ENCODE measurements around the gene CREBBP. TPM values are rescaled to one million over a fixed set of nuclear protein-coding genes. Genes with fewer than 3 reads are reported as not detected.

Gene CREBBP
- polyA plus RNA-seq, 1 donor (not counting 4 experiments of a cell fraction or from before 2014, with no cell fraction given), result 5.0 TPM

DNA sequence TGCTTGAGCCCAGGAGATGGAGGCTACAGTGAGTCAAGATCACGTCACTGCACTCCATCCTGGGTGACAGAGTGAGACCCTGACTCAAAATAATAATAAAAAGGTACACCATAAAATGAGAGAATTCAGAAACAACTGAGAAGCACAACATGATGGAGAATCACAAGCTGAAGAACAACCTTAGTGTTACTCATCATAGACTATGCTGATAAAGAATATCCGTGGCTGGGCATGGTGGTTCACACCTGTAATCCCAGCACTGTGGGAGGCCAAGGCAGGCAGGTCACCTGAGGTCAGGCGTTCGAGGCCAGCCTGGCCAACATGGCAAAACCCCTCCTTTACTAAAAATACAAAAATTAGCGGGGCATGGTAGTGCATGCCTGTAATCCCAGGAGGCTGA lies 16.0 kb downstream of the CREBBP start:
- TF ChIP-seq, protein P1, sequence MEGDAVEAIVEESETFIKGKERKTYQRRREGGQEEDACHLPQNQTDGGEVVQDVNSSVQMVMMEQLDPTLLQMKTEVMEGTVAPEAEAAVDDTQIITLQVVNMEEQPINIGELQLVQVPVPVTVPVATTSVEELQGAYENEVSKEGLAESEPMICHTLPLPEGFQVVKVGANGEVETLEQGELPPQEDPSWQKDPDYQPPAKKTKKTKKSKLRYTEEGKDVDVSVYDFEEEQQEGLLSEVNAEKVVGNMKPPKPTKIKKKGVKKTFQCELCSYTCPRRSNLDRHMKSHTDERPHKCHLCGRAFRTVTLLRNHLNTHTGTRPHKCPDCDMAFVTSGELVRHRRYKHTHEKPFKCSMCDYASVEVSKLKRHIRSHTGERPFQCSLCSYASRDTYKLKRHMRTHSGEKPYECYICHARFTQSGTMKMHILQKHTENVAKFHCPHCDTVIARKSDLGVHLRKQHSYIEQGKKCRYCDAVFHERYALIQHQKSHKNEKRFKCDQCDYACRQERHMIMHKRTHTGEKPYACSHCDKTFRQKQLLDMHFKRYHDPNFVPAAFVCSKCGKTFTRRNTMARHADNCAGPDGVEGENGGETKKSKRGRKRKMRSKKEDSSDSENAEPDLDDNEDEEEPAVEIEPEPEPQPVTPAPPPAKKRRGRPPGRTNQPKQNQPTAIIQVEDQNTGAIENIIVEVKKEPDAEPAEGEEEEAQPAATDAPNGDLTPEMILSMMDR (optimal IDR thresholded peaks at IDR 0.05 in 1 of 3, IDR thresholded peaks at IDR 0.05 in 1 of 3, conservative IDR thresholded peaks at IDR 0.05 in 1 of 3; ENCODE audit: extremely low read depth in 1 of 3, insufficient read depth in 2 of 3, low read length in 3 of 3), result no peak
- no peak for TF ChIP-seq EZH2 (IDR thresholded peaks at IDR 0.05; ENCODE audit: low read length)
- Histone ChIP-seq H3K4me3 (ENCODE audit: control insufficient read depth in 2 of 3, extremely low read depth in 1 of 3, insufficient read depth in 2 of 3, low read depth in 1 of 3, low read length in 3 of 3) (no peak overlapping the region), H3K9me1 (ENCODE audit: control insufficient read depth, extremely low read depth, insufficient read depth, low read length) (peaks cover 8% of the 10 kb centered on the region), H3K9ac (ENCODE audit: control insufficient read depth, extremely low read depth, insufficient read depth, low read length) (no peak overlapping the region), H3K4me1 (ENCODE audit: control insufficient read depth, extremely low read depth, insufficient read depth, low read length) (peaks cover 10% of the 10 kb centered on the region), H4K20me1 (ENCODE audit: control insufficient read depth, extremely low read depth, insufficient read depth, low read length) (peaks cover 15% of the 10 kb centered on the region), H3K79me2 (ENCODE audit: control insufficient read depth, insufficient read depth, low read length) (peaks cover 97% of the 10 kb centered on the region), H3K4me2 (ENCODE audit: control insufficient read depth, extremely low read depth, insufficient read depth, low read depth, low read length) (no peak overlapping the region), H3K27ac (ENCODE audit: control insufficient read depth, insufficient read depth, low read length) (no peak overlapping the region), H3K36me3 (ENCODE audit: control insufficient read depth in 2 of 2, extremely low read depth in 1 of 2, insufficient read depth in 2 of 2, low read length in 2 of 2) (no peaks in the 10 kb centered on the region), H2AFZ (ENCODE audit: control insufficient read depth, low read length) (no peak overlapping the region), H3K27me3 (ENCODE audit: control insufficient read depth, extremely low read depth, insufficient read depth, low read length) (no peaks in the 10 kb centered on the region), H3K9me3 (ENCODE audit: control insufficient read depth, low read depth, low read length) (no peaks in the 10 kb centered on the region)
- DNase-seq (ENCODE audit: low read depth, low spot score) (no peak), FAIRE-seq (no peak)
- dilution Hi-C loops (cut with MboI; ENCODE audit: extremely low pct_ligation_motif_present, low sequenced_read_pairs), result no loop called here

DNA sequence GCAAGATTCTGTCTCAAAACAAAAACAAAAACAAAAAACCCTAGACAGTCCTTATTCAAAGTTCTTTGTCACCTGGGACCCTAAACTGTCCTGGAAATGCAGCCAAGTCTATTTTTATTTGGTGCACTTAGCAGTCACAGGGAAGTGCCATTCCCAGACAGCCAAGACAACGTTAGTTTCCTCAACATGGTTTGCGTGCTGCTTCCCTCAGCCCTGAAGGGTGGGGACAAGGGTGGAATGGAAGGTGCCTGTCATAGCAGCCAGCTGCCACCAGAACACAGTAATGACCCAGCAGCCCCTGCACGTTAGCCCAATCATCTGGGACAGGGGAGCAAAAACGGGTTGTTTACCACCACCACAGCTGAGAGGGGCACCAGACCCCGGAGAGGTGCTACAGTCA lies 16.9 kb downstream of the CREBBP start:
- FAIRE-seq, result no peak
- TF ChIP-seq, protein P1 (optimal IDR thresholded peaks at IDR 0.05 in 1 of 3, IDR thresholded peaks at IDR 0.05 in 1 of 3, conservative IDR thresholded peaks at IDR 0.05 in 1 of 3; ENCODE audit: extremely low read depth in 1 of 3, insufficient read depth in 2 of 3, low read length in 3 of 3), result no peak
- TF ChIP-seq EZH2 (IDR thresholded peaks at IDR 0.05; ENCODE audit: low read length), result no peak
- no peaks in the 10 kb centered on the region for H3K9me3 ChIP-seq (ENCODE audit: control insufficient read depth, low read depth, low read length)
- H3K4me3 ChIP-seq (ENCODE audit: control insufficient read depth in 2 of 3, extremely low read depth in 1 of 3, insufficient read depth in 2 of 3, low read depth in 1 of 3, low read length in 3 of 3), result no peak overlapping the region
- H3K9ac ChIP-seq (ENCODE audit: control insufficient read depth, extremely low read depth, insufficient read depth, low read length), result no peak overlapping the region
- peaks cover 3% of the 10 kb centered on the region for H3K9me1 ChIP-seq (ENCODE audit: control insufficient read depth, extremely low read depth, insufficient read depth, low read length)
- H2AFZ ChIP-seq (ENCODE audit: control insufficient read depth, low read length), result no peak overlapping the region
- H3K4me2 ChIP-seq (ENCODE audit: control insufficient read depth, extremely low read depth, insufficient read depth, low read depth, low read length), result no peak overlapping the region
- H4K20me1 ChIP-seq (ENCODE audit: control insufficient read depth, extremely low read depth, insufficient read depth, low read length), result peaks cover 13% of the 10 kb centered on the region
- H3K27me3 ChIP-seq (ENCODE audit: control insufficient read depth, extremely low read depth, insufficient read depth, low read length), result no peaks in the 10 kb centered on the region
- peaks cover 95% of the 10 kb centered on the region for H3K79me2 ChIP-seq (ENCODE audit: control insufficient read depth, insufficient read depth, low read length)
- no peak for DNase-seq (ENCODE audit: low read depth, low spot score)
- H3K4me1 ChIP-seq (ENCODE audit: control insufficient read depth, extremely low read depth, insufficient read depth, low read length), result peaks cover 10% of the 10 kb centered on the region
- H3K27ac ChIP-seq (ENCODE audit: control insufficient read depth, insufficient read depth, low read length), result no peak overlapping the region
- dilution Hi-C loops (cut with MboI; ENCODE audit: extremely low pct_ligation_motif_present, low sequenced_read_pairs), result no loop called here
- no peaks in the 10 kb centered on the region for H3K36me3 ChIP-seq (ENCODE audit: control insufficient read depth in 2 of 2, extremely low read depth in 1 of 2, insufficient read depth in 2 of 2, low read length in 2 of 2)
